ENCODE measurements around the gene HOXB1.
"Not testable (repeated sequence)": the region's sequence is repeated elsewhere in the genome, so short reads cannot be mapped to it uniquely, and the experiment has no call there.

HOXB1 gene

DNA sequence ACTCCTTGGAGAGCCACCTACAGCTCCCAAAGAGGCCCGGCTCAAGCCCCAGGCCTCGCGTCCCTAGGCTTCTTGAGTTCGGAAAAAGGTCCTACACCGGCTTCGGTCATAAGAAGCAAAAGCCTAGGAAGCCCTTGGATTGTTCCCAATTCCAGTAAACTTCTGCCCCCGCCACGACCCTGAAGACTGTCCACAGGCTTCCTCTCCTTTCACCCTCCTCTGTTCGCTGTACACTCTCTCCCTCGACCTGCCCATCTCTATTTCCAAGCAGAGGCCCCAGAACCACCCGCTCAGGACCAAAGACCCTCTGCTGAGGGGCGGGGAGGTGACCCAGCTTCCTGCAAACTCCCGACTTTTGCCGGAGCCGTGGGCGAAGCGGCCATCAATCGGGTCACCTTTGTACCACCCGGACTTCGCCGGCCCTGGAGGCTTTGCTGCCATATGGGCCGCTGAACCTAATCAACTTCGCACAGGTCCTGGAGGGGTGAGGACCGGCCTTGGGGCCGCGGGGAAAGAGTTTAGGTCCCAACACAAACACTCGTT lies 11.4 kb upstream of the HOXB1 start:
- DNase-seq, result no peak

DNA sequence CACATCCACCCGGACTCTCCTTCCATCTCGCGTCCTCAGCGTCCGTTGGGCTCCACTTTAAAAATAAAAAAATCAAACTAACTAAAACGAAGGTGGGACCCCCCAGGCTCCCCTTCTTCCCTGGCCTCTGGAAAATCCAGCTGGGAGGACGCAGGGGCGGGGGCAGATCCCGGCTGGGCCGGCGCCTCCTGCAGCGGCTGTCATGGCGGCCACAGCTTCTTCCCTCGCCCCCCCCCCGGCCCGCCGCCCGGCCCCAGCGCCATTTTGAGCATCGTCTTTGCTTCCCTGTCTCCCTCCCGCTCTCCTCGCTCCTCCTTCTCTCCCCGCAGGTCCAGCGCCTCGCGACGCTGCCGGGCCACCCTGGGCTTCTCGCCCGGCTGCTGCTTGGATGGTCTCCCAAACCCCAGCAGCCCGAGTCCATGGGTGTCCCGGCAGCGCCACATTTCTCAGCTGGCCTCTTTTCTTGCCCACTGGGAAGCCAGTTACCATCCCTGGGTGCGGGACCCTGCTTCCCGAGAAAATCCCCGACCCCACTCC lies 10.8 kb upstream of the HOXB1 start:
- no peak for DNase-seq

DNA sequence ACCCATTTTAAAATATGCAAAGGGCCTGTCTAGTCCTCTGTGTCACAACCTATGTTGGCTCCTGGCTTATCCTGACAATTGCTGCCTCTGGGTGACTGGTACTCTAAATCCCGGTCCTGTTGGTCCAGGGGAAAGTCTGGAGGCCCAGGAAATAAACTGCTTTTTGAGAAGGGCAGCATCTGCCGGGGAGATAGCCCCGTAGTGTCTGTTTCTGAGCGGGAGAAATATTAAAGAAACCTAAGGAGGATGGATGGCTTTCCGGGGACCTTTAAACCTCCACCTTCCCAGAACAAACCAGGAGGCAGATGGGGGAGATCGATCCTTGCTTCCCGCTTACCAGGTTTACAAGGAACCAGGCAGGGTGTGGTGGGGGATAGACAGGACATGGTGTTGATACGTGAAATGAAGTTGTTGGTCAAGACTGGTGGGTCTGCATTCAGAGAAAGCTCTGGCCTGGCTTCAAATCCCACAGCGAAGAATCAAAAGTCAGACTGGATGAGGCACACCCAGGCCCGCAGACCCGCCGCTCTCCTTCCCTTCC lies 10.3 kb upstream of the HOXB1 start:
- DNase-seq, result no peak

DNA sequence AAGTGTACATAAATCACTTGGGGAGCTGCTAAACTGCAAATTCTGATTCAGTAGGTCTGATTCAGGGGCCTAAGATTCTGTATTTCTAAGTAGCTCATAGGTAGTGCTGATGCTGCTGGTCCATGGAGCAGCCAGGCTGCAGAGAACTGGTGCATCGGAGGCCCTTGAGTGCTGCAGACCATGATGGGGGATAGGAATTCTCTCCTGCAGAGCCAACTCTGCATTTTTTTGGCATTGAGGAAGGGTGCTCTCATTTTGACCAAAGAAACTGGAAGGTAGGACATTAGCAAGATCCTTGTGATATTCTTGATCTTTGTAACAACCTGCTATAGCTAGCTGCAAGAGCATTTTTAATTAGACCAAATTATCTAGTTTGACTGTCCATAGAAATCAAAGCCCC lies 9.4 kb upstream of the HOXB1 start:
- DNase-seq, result no peak

DNA sequence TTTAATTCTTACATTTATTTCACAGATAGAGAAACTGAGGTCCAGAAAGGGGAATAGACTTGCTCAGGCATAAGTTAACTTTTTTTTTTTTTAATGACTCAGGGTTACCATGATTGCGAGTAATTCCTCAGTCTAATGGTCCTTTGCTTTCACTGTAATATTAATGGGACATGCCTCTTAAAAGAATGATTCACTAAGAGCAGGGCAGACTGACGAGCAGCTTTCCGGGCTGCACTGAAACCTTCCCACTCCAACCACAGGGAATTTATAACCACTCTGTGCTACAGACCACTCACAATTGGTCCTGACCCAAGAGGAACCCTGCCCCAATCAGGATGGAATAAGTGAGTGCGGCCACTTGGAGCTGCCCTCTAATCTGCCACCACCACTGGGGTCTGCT lies 8.4 kb upstream of the HOXB1 start:
- DNase-seq, result no peak

DNA sequence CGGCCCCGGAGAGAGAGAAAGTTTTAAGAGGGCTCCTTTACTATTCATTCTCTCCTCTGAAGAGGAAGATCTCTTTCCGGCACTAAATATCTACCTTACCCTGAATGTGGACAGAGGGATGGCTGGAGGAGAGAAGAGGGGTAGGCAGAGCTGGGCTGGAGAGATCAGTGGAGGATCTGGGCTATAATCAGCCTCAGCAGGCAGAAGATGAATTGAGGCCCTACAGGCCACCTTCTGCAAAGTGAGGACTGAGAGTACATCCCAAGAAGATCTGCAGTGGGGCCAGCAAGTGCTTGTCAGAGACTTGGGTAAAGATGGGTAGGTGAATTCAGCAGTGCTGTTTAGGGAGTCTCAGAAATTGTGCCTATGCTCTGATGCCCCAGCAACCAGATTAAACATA lies 6.5 kb upstream of the HOXB1 start:
- no peak for DNase-seq

DNA sequence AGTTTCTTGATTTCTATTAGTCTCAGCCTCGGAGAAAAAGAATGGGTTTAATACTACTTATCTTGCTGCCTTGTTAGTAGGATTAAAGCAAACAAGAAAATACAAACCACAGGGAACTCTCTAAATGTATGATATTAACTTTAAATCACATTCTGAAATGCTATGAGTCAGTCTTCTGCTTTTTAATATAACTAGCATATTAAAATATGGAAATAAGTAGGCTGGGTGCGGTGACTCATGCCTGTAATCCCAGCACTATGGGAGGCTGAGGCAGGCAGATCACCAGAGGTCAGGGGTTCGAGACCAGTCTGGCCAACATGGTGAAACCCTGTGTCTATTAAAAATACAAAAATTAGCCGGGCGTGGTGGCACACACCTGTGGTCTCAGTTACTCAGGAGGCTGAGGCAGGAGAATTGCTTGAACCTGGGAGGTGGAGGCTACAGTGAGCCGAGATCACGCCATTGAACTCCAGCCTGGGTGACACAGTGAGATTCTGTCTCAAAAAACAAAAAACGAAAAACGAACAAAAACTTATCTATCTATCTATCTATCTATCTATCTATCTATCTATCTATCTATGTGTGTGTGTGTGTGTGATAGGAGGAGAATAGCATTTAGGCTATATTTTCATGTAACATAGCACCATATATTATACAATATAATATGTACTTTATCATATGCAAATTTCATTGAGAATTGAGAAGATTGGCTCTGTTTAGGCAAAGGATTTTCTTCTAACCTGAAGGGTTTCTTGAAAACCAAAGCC lies 5.2 kb upstream of the HOXB1 start:
- DNase-seq, result not testable (repeated sequence)

DNA sequence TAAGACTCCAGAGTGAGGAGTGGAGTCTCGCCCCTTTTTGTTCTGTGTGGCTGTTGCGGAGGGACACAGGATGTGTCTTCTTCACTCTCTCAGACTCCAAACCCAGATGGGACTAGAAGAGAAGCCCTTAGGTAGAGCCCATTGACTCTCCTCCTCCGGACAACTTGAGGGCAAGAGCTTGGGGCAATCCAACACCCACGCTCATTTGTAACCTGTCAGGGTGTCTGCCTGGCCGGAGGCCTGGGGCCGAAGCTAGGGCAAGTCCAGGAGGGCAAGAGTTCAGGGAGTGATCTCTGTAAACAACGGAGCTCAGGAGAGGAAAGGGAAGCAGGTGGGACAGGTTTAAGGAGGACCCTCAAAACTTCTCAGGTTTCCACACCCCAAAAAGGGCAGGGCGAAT lies 1.4 kb upstream of the HOXB1 start:
- DNase-seq, result no peak

DNA sequence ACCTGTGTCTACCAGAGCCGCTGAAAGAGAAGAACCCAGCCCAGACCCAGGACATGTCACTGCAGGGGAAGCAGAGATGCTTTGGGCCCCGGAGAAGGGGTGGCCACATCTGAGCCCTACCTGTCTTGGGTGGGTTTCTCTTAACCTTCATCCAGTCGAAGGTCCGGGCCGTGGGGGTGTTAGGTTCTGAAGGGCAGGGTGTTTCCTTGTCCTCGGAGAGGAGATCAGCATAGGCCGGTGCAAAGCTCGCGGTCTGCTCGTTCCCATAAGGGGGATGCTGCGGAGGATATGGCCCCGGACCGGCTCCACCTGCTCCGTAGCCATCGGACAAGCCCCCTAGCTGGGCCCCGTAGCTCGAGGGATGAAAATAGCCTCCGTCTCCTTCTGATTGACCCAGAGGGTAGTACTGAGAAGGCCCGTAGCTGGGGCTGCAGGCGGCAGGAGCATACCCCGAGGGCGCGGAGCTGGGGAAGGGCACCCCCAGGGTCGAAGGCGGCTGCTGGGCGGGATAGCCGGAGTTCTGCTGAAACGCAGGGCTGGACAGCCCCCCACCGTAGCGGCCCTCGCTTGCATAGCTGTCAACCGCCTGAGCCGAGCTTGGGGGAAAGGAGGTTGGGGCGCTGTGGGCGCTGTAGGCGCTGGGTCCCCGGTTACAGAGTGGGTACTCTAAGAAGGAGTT lies 464 bp downstream of the HOXB1 start:
- DNase-seq, result no peak

DNA sequence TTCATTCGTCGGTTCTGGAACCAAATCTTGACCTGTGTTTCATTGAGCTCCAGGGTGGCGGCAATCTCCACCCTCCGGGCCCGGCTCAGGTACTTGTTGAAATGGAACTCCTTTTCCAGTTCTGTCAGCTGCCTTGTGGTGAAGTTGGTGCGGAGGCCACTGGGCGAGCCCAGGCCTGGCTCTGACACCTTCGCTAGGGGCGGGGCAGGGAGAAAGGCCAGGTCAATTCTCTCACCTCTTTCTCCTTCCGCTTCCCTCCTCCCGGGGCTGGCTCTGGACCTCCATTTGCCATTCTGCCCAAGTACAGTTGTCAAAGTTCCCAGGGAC lies 1.2 kb downstream of the HOXB1 start:
- no peak for DNase-seq

DNA sequence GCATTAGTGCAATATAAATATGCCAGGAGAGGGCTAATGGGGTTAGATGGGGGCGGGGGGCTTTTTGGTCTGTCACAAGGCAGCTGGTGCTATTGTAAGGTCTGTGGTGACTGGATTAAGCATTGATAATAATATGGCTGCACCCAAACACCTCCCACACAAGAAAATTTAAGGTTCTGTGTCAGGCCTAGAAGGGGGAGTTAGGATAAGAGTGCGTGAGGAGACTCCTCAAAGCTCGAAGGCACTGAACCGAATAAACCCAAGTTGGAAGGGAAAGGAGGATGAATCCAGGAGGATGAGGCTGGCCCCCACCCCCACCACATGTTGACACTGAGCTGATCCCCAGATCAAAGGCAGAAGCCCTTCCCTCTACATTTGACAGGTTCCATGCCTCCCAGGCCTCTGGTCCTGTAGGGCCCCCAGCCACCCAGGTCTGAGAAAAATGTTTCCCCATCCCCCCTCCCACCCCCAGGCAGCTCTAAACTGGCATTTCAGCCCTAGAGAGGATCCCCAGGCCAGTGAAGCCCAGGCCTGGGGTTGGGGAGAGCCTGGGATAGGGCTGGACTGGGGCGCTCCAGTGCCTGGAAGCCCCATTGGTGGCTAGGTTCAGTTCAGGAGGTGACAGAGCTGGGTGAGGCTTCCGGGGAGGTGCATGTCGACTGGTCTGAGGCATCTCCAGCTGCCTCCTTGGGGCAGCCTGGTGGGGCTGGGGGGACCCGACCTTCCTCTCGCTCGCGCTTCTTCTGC lies 1.7 kb downstream of the HOXB1 start:
- no peak for DNase-seq

DNA sequence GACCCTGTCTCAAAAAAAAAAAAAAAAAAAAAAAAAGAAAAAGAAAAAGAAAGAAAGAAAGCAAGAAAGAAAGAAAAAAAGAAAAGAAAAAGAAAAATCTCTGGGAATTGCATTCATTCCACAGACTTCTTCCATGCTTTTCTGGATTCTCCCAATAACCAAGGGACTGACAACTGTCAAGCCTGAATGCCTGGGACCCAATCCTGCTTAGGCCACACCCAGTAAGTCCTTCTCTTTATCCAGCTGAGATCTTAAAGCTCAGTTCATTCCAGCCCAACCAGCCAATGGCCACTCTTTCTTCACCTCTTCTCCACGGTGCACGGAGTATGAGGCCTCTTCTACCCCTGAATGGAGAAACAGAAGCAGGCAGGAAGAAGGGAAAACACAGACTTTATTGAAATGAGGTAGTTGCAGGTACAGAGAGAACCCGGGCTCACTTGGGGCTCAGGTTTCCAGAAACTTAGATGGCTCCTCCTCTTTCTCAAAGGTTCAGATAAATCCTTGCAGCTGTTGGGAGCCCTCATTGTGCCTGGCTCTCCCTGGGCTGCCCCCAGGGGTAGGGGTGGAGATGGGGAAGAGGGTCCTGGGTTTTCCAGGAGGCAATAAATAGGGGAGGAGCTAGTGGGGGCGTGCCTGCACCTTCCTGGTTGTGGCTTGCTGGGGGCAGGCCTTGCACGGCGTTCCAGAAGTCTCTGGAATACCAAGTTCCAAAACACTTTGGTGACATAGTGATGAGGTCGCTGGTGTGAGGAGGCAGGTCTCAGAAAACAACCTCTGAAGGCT lies 2.5 kb downstream of the HOXB1 start:
- DNase-seq, result no peak

DNA sequence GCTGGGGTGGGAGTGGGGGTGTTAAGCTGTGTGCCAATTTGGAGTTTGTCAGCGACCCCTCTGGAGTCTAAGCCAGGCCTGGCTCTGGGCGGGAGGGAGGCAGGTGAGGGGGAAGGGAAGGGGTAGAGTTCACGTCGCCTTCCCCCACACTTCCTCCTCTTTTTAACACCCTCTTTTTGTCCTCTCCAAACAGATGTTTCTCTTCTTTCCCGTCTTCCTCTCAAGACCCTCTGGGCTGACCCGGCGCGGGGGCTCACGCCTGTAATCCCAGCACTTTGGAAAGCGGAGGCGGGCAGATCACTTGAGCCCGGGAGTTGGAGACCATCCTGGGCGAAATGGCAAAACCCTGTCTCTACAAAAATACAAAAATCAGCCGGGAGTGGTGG lies 3.3 kb downstream of the HOXB1 start:
- DNase-seq, result no peak

DNA sequence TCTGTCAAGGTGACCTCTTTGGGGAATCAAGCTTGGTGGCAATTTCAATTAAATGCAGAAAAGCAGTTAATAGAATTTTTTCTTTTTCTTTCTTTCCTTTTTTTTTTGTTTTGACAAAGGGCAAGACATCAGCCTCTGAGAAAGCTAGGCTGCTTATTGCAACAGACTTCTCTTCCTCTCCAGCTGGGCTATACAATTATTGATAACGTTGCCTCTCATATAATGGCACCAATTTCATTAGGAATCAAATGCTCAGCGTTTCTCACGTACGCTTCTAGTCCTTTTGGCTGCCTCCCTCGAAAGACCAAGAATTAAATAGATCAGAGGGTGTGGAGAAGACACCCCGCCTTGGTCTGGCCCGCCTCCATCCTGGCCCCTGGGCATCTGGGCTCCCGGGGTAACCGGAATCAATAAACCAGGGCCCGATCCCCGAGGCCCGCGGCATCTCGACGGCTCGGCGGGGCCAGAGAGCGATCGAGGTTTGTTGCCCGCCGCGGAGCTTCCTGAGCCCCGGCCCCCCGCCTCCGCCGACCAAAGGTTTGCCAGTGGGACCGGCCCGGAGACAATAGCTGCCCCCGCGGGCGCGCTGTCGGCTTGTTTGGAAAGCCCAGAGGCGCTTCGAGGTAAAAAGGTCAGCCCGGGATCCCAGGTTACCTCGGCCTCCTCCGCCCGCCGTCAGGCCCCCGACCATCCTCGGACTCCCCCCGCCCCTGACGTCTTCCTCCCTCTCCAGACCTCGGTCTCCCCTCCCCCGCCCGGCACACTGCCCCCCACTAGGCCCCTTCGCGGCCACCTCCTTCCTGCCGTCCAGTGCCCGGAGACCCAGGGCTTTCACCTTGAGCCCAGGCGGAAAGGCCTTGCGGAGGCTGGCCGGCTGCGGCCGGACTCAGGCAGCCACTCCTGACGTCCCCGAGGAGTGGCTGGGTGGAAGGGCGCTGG lies 3.9 kb downstream of the HOXB1 start:
- DNase-seq, result no peak

DNA sequence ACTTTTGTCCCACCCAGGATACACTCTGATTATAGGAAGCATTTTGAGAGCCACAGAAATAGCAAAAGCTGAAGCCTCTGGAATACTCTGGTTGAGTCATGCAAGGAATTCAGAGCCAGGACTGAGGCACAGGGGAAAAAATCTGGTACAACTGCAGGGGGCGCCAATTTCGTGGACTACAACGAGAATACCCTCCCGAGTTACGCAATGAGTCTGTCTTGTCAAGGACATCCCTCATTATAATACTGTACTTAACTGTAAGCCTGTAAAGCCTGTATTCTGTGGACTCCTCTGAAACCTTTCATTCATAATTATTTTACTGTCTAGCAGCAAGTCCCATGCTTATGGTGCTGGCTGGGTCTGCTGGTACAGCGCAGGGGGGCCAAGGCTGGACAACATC lies 7.8 kb downstream of the HOXB1 start:
- no peak for DNase-seq

DNA sequence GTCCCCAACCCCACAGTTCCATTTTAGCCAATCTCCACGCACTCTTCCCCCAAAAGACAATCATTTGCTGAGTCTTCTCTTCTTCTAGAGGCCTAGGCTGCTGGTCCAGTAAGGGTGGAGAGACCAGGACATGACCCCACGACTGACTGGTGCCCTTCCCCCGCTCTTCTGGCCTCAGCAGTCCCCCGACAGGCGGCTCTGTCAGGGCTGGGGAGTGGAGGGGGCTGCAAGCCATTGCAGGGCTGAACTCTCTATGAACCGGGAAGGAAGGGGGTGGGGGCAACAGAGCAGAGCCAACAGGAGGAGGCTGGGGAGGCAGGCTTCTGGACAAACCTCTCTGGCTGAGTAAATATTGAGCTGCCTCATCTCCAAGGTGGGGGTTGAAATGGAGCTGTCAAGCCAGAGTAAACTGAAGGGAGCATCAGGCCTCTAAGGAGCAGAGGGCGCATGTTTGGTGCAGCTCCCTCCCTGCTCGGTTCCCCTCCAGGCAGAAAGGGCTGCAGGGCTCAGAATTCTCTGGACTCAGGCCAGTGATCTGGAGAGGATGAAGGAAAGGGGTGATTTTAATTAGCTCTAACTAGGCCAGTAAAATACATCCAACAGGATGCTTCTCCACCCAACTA lies 8.7 kb downstream of the HOXB1 start:
- DNase-seq, result peak; percentile 81

DNA sequence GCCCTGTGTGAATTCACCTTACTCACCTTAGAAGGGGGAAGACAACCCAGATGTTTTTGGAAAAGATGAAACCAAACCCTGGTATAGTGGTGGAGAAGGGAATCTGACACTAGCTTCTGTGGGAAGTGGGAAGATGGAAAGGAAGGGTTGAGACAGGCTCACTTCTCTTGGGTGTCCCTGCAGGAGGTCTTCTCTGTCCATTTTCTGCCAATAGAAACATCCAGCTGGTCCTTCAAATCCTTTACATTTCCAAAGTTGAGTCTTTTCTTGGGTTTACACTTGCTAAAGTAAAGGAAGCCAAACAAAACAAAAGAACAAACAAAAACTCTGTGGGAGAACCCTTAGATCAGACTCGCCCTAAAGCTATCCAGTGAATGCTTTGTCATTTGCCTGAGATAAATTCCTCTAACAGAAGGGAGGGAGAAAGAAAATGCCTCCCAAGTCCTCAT lies 10.2 kb downstream of the HOXB1 start:
- no peak for DNase-seq

DNA sequence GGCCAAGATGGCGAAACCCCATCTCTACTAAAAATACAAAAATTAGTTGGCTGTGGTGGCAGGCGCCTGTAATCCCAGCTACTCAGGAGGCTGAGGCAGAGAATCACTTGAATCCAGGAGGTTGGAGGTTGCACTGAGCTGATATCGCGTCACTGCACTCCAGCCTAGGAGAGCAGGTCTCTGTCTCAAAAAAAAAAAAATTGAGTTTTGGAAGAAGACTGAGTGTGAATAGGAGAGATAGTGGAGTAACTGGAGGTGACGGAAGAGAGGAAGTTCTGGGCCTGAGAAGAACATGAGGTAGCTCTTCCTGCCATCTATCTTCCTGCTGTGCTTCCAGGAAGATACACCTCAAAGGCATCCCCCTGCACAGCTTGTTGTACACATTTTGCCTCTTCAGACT lies 11.4 kb downstream of the HOXB1 start:
- DNase-seq, result no peak

DNA sequence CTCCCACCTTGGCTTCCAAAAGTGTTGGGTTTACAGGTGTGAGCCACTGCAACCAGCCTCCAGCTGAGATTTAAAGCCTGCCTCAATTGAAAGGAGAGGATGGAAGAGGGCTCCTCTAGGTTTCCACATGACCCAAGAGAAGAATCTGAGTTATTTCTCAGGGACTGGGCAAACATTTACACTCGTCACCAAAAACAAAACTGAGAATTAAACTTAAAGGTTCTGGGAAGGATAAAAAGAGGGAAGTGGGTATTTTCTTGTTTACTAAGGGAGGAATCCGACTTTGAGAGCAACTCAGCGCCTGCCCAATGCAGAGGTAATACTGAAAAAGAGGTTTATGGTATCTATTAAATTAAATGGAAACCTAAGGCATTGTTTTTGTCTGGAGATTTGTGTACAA lies 13.3 kb downstream of the HOXB1 start:
- DNase-seq, result no peak
